GM18526 (cell line): ENCODE data around the gene B3GLCT.

Source experiments
- POLR2A ChIP-seq: IDR thresholded peaks from 3 replicates; pipeline ENCODE4 v1.6.1; 2011; ENCODE audit not compliant: insufficient read length; ENCODE audit errors: extremely low read depth

The B3GLCT gene

GRCh38 chr13:31330236-31330635 is 130.5 kb downstream of the B3GLCT start:
- no peak for TF ChIP-seq POLR2A

GRCh38 chr13:31331068-31331467 is 131.3 kb downstream of the B3GLCT start:
- TF ChIP-seq POLR2A, result no peak

- TF ChIP-seq POLR2A, result no peak
These were observed 134.8 kb downstream of the B3GLCT start for GRCh38 chr13:31334547-31334946.

- TF ChIP-seq POLR2A, result no peak
These were observed 135.3 kb downstream of the B3GLCT start for GRCh38 chr13:31334994-31335557.

- TF ChIP-seq POLR2A, result no peak
These were observed 147.1 kb downstream of the B3GLCT start for GRCh38 chr13:31346891-31347290.

GRCh38 chr13:31349156-31349555 is 149.4 kb downstream of the B3GLCT start:
- TF ChIP-seq POLR2A, result no peak

GRCh38 chr13:31350560-31350959 is 150.8 kb downstream of the B3GLCT start:
- no peak for TF ChIP-seq POLR2A

GRCh38 chr13:31351376-31351775 is 151.6 kb downstream of the B3GLCT start:
- TF ChIP-seq POLR2A, result no peak

- no peak for TF ChIP-seq POLR2A
These were observed 152.7 kb downstream of the B3GLCT start for GRCh38 chr13:31352467-31352866.

GRCh38 chr13:31355001-31355400 is 155.2 kb downstream of the B3GLCT start:
- no peak for TF ChIP-seq POLR2A

GRCh38 chr13:31356991-31357390 is 157.2 kb downstream of the B3GLCT start:
- TF ChIP-seq POLR2A, result no peak

GRCh38 chr13:31357581-31357980 is 157.8 kb downstream of the B3GLCT start:
- TF ChIP-seq POLR2A, result no peak

GRCh38 chr13:31361673-31362072 is 161.9 kb downstream of the B3GLCT start:
- no peak for TF ChIP-seq POLR2A

GRCh38 chr13:31365630-31366029 is 165.9 kb downstream of the B3GLCT start:
- no peak for TF ChIP-seq POLR2A

GRCh38 chr13:31367410-31367809 is 167.6 kb downstream of the B3GLCT start:
- no peak for TF ChIP-seq POLR2A

GRCh38 chr13:31369213-31369612 is 169.4 kb downstream of the B3GLCT start:
- TF ChIP-seq POLR2A, result no peak

GRCh38 chr13:31372454-31372853 is 172.7 kb downstream of the B3GLCT start:
- TF ChIP-seq POLR2A, result no peak
